HepG2 (cell line): ENCODE data around the gene CNTN2. TPM values are rescaled to one million over a fixed set of nuclear protein-coding genes. Genes with fewer than 3 reads are reported as not detected.

ENCODE experiments used
- ATAC-seq: fragments of 200-7000 bp; cut with Tn5 transposase; 3 replicates; pipeline ENCODE4 v1.9.1; 2020; ENCODE audit warnings: mild to moderate bottlenecking, moderate library complexity
- BruUV-seq: library from RNA; stranded (reverse); fragments of 400-500 nt; replicated peaks from 2 replicates; lab custom pipeline; 2021; lab: Mats Ljungman, UMichigan
- CTCF ChIA-PET: fragments of 300-600 bp; formaldehyde crosslinking; extraction: SDS; loops from one replicate; lab custom pipeline; 2021; ENCODE audit warnings: low total read pairs, inconsistent platforms, low intra/inter-chr PET ratio; lab: Yijun Ruan, JAX
- POLR2A ChIA-PET: fragments of 350-600 bp; sonication (Branson Sonifier 250); formaldehyde crosslinking; loops from one replicate; lab custom pipeline; 2020; ENCODE audit warnings: antibody characterized with exemption, inconsistent platforms; lab: Yijun Ruan, JAX
- DNase-seq: peaks from one replicate; pipeline ENCODE4 v3.0.0-alpha.2; 2015; ENCODE audit warnings: low spot score
- FAIRE-seq: peaks from 3 replicates; lab custom pipeline; 2011; peaks lifted over from hg19 to GRCh38; lab: Jason Lieb, UNC
- H2AFZ ChIP-seq: one replicate; pipeline ENCODE4 v1.6.1; 2011; ENCODE audit warnings: low read length, inconsistent platforms
- H3K27ac ChIP-seq: fragments of 300-600 bp; 3 replicates; pipeline ENCODE4 v1.8.0; 2011; ENCODE audit warnings: mixed run types, mild to moderate bottlenecking, mixed read lengths, low read length, inconsistent platforms; ENCODE audit not compliant: insufficient read depth; ENCODE audit errors: extremely low read length
- H3K27me3 ChIP-seq, 2 experiments: fragments of 200-600 bp in 1 of 2; 2 replicates in 1 of 2; 3 replicates in 1 of 2; pipeline versions ENCODE4 v1.6.0 to v1.8.0; 2011; ENCODE audit warnings: low read length in 2 of 2, mild to moderate bottlenecking in 2 of 2, moderate library complexity in 2 of 2, inconsistent platforms in 1 of 2; ENCODE audit not compliant: insufficient read depth in 2 of 2, control insufficient read depth in 1 of 2
- H3K36me3 ChIP-seq, 2 experiments: fragments of 200-600 bp in 1 of 2; replicated peaks in 1 of 2; 2 replicates in 1 of 2; 3 replicates in 1 of 2; pipeline versions ENCODE4 v1.5.1 to v1.8.0; 2011; ENCODE audit warnings: low read length in 2 of 2, inconsistent platforms in 1 of 2; ENCODE audit not compliant: insufficient read depth in 2 of 2, control insufficient read depth in 1 of 2
- H3K4me1 ChIP-seq: 2 replicates; pipeline ENCODE4 v1.5.1; 2012; ENCODE audit warnings: low read length, inconsistent platforms; ENCODE audit not compliant: insufficient read depth
- H3K4me2 ChIP-seq: 2 replicates; pipeline ENCODE4 v1.6.0; 2011; ENCODE audit warnings: low read depth, low read length, inconsistent platforms
- H3K4me3 ChIP-seq, 3 experiments: fragments of 200-600 bp in 1 of 3; sonication (generic), shearing (Covaris generic) in 1 of 3; replicated peaks in 1 of 3; 2 replicates each; pipeline ENCODE4 v1.5.1; 2011 to 2016; ENCODE audit warnings: low read length in 3 of 3, inconsistent platforms in 2 of 3, low read depth in 2 of 3, mild to moderate bottlenecking in 2 of 3, control low read depth in 1 of 3, mixed read lengths in 1 of 3; ENCODE audit not compliant: insufficient read depth in 1 of 3
- H3K79me2 ChIP-seq: one replicate; pipeline ENCODE4 v1.6.1; 2011; ENCODE audit warnings: low read length, inconsistent platforms; ENCODE audit not compliant: insufficient read depth
- H3K9ac ChIP-seq: 2 replicates; pipeline ENCODE4 v1.6.0; 2011; ENCODE audit warnings: mild to moderate bottlenecking, low read depth, low read length, inconsistent platforms; ENCODE audit not compliant: insufficient read depth
- H3K9me3 ChIP-seq: 2 replicates; pipeline ENCODE4 v1.5.1; 2012; ENCODE audit warnings: mild to moderate bottlenecking, low read length
- H4K20me1 ChIP-seq: 2 replicates; pipeline ENCODE4 v1.6.0; 2011; ENCODE audit warnings: inconsistent platforms, mild to moderate bottlenecking, low read length, moderate library complexity; ENCODE audit not compliant: insufficient read depth
- CBX2 ChIP-seq, 2 experiments: fragments of 200-600 bp in 1 of 2; sonication (generic); formaldehyde crosslinking in 1 of 2; IDR thresholded peaks; 2 replicates each; pipeline versions ENCODE4 v1.7.0 to v1.8.1; 2018 to 2022; ENCODE audit warnings: low read depth in 2 of 2, low read length in 1 of 2, mild to moderate bottlenecking in 1 of 2, missing genetic modification reagents in 1 of 2
- DDIT3 ChIP-seq: sonication (generic); formaldehyde crosslinking; IDR thresholded peaks from 2 replicates; pipeline ENCODE4 v1.4.0; 2020; ENCODE audit warnings: mild to moderate bottlenecking, missing genetic modification reagents
- FOSL1 ChIP-seq: sonication (generic); formaldehyde crosslinking; IDR thresholded peaks from 2 replicates; pipeline ENCODE4 v1.9.0; 2021; ENCODE audit warnings: missing genetic modification reagents, borderline replicate concordance
- HNRNPH1 ChIP-seq: fragments of 200-400 bp; formaldehyde crosslinking; optimal IDR thresholded peaks from 2 replicates; pipeline ENCODE3; 2017; ENCODE audit warnings: mild to moderate bottlenecking, low read depth, low read length
- KMT2A ChIP-seq: sonication (generic); formaldehyde crosslinking; IDR thresholded peaks from 2 replicates; pipeline ENCODE4 v1.4.0; 2020; ENCODE audit warnings: missing genetic modification reagents
- MYNN ChIP-seq: sonication (generic); formaldehyde crosslinking; IDR thresholded peaks from 2 replicates; pipeline ENCODE4 v1.4.0; 2020; ENCODE audit warnings: mild to moderate bottlenecking, low read depth, missing genetic modification reagents
- POLR2G ChIP-seq: fragments of 200-400 bp; formaldehyde crosslinking; IDR thresholded peaks from 2 replicates; pipeline ENCODE4 v1.6.1; 2018; ENCODE audit warnings: mild to moderate bottlenecking, low read depth, low read length, moderate library complexity
- SAFB2 ChIP-seq: sonication (generic); formaldehyde crosslinking; IDR thresholded peaks from 2 replicates; pipeline ENCODE4 v1.5.1; 2020; ENCODE audit warnings: missing genetic modification reagents, low read depth, mild to moderate bottlenecking, borderline replicate concordance
- TBL1XR1 ChIP-seq: fragments of 150-350 bp; IDR thresholded peaks from 2 replicates; pipeline ENCODE4 v1.6.1; 2014; ENCODE audit warnings: borderline replicate concordance, low read length; ENCODE audit not compliant: partially characterized antibody
- TSC22D2 ChIP-seq: sonication (generic); formaldehyde crosslinking; IDR thresholded peaks from 2 replicates; pipeline ENCODE4 v1.5.1; 2020; ENCODE audit warnings: missing genetic modification reagents, mild to moderate bottlenecking, borderline replicate concordance
- ZNF256 ChIP-seq: sonication (generic); formaldehyde crosslinking; conservative IDR thresholded peaks from 2 replicates; pipeline ENCODE4 v1.4.0; 2020; ENCODE audit warnings: missing genetic modification reagents
- ZNF570 ChIP-seq: sonication (generic); formaldehyde crosslinking; IDR thresholded peaks from 2 replicates; pipeline ENCODE4 v1.4.0; 2020; ENCODE audit warnings: mild to moderate bottlenecking, missing genetic modification reagents, borderline replicate concordance
- WGBS: methylation state at CpG from one replicate; pipeline ENCODE4 v1.1.6; 2017; ENCODE audit warnings: low lambda C conversion rate; 5-methylcytosine and 5-hydroxymethylcytosine counted together
- in situ Hi-C: cut with HindIII; loops from 2 replicates; pipeline ENCODE4 v1.10.0; 2017; ENCODE audit warnings: low pct_unique_long_range_greater_than_20kb; ENCODE audit not compliant: extremely low pct_ligation_motif_present
- intact Hi-C: fragments of 100-400 bp; cut with micrococcal nuclease; formaldehyde crosslinking; loops from one replicate; pipeline ENCODE4 v1.10.0; 2022; ENCODE audit not compliant: unreplicated experiment
- polyA plus RNA-seq, 8 experiments: library from polyadenylated mRNA; depleted of rRNA in 3 of 8; stranded (reverse) in 7 of 8; unstranded in 1 of 8; fragments of >200 nt; fragmentation: Illumina TruSeq in 4 of 8; extraction: Trizol in 4 of 8; gene quantifications; 2 replicates each; pipeline versions ENCODE4 v1.2.1 to v1.2.3, GENCODE V29; 2011 to 2016; ENCODE audit warnings: low read depth in 4 of 8, missing spikeins in 1 of 8, mixed read lengths in 1 of 8; ENCODE audit not compliant: insufficient read depth in 1 of 8
- total RNA-seq, 5 experiments: library from RNA; depleted of rRNA; stranded (reverse); fragments of >200 nt; fragmentation: Illumina TruSeq; extraction: Trizol; gene quantifications; 2 replicates each; pipeline ENCODE4 v1.2.3, GENCODE V29; 2016; ENCODE audit warnings: low read depth in 1 of 5
- TF ChIP-seq, protein P1 (sequence below): sonication (generic); formaldehyde crosslinking; IDR thresholded peaks from 2 replicates; pipeline ENCODE4 v1.4.0; 2020; ENCODE audit warnings: missing genetic modification reagents, borderline replicate concordance
- TF ChIP-seq, protein P2 (sequence below), 2 experiments: sonication (generic) in 1 of 2; formaldehyde crosslinking in 1 of 2; IDR thresholded peaks; 2 replicates each; pipeline versions ENCODE4 v1.4.0 to v1.6.1; 2016 to 2020; ENCODE audit warnings: borderline replicate concordance in 1 of 2, low read depth in 1 of 2, mild to moderate bottlenecking in 1 of 2, missing genetic modification reagents in 1 of 2

The CNTN2 gene
- total and polyA plus RNA-seq, 2 of the 13 experiments (the other 11 are each of a cell fraction or from before 2014, with no cell fraction given), result not detected

GRCh38 chr1:205082431-205082830 lies 39.4 kb downstream of the CNTN2 start:
- CTCF ChIA-PET, result no interaction called here
- TF ChIP-seq TSC22D2, result no peak
- no peak for TF ChIP-seq MYNN (CRISPR knock-in tag)
- no peak for TF ChIP-seq HNRNPH1
- TF ChIP-seq TBL1XR1, result no peak
- TF ChIP-seq POLR2G, result no peak
- no peak for TF ChIP-seq ZNF570 (CRISPR knock-in tag)
- no peak for TF ChIP-seq KMT2A
- TF ChIP-seq DDIT3 (CRISPR knock-in tag), result no peak
- TF ChIP-seq ZNF256, result no peak
- TF ChIP-seq SAFB2, result no peak
- TF ChIP-seq CBX2 (IDR thresholded peaks at IDR 0.05; ENCODE audit: low read depth, low read length), result no peak
- no peak for TF ChIP-seq CBX2 (CRISPR knock-in tag; IDR thresholded peaks at IDR 0.05; ENCODE audit: low read depth)
- TF ChIP-seq, protein P1, sequence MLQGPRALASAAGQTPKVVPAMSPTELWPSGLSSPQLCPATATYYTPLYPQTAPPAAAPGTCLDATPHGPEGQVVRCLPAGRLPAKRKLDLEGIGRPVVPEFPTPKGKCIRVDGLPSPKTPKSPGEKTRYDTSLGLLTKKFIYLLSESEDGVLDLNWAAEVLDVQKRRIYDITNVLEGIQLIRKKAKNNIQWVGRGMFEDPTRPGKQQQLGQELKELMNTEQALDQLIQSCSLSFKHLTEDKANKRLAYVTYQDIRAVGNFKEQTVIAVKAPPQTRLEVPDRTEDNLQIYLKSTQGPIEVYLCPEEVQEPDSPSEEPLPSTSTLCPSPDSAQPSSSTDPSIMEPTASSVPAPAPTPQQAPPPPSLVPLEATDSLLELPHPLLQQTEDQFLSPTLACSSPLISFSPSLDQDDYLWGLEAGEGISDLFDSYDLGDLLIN (CRISPR knock-in tag), result no peak
- no peak for TF ChIP-seq FOSL1 (CRISPR knock-in tag)
- TF ChIP-seq, protein P2, sequence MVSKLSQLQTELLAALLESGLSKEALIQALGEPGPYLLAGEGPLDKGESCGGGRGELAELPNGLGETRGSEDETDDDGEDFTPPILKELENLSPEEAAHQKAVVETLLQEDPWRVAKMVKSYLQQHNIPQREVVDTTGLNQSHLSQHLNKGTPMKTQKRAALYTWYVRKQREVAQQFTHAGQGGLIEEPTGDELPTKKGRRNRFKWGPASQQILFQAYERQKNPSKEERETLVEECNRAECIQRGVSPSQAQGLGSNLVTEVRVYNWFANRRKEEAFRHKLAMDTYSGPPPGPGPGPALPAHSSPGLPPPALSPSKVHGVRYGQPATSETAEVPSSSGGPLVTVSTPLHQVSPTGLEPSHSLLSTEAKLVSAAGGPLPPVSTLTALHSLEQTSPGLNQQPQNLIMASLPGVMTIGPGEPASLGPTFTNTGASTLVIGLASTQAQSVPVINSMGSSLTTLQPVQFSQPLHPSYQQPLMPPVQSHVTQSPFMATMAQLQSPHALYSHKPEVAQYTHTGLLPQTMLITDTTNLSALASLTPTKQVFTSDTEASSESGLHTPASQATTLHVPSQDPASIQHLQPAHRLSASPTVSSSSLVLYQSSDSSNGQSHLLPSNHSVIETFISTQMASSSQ (IDR thresholded peaks at IDR 0.05; ENCODE audit: low read depth), result no peak
- TF ChIP-seq, protein P2 (CRISPR knock-in tag; IDR thresholded peaks at IDR 0.05; ENCODE audit: borderline replicate concordance), result no peak
- Histone ChIP-seq H3K79me2 (no peaks in the 10 kb centered on the region), H3K4me1 (no peaks in the 10 kb centered on the region), H2AFZ (no peak overlapping the region), H3K4me3 (no peak overlapping the region), H3K27me3 (no peaks in the 10 kb centered on the region), H3K27ac (no peak overlapping the region), H4K20me1 (no peaks in the 10 kb centered on the region), H3K9ac (no peak overlapping the region), H3K9me3 (no peaks in the 10 kb centered on the region), H3K4me2 (no peak overlapping the region), H3K36me3 (peaks cover 0 to 19% of the 10 kb centered on the region in 2 experiments; a peak in 3 of 5 replicates)
- BruUV-seq, result no TSS peak
- in situ Hi-C loops, result no loop called here
- POLR2A ChIA-PET, result no interaction called here
- DNase-seq, result no peak
- intact Hi-C loops, result no loop called here
- ATAC-seq, result no peak
- 96% methylated on average over 4 of the region's 4 CpGs for WGBS
- FAIRE-seq, result no peak
